ENCODE measurements around the gene SLC24A1. TPM values are rescaled to one million over a fixed set of nuclear protein-coding genes. Genes with fewer than 3 reads are reported as not detected.

The SLC24A1 gene
- total and polyA plus RNA-seq, 10 of the 15 experiments (the other 5 are each of a cell fraction or from before 2014, with no cell fraction given), result 1.4 to 5.8 (median 3.3) TPM

DNA sequence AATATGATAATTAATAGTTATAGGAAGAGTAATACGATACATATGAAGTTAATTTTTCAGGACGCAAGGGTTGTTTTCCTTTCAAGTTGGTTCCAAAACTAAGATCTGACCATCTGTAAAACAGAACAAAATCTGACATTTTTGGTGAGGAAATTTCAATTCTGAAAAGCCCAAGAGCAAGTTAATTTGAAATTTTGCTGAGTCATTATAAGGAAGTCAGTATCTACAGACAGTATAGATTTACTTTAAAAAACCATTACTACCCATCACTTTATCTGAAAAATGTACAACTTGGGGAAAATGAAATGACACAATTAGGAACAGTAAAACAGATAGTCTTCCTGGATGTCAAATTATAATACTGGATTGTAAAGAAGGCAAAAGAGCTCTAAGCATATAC, 23.3 kb upstream of the SLC24A1 start:
- H3K27ac ChIP-seq (ENCODE audit: control insufficient read depth, insufficient read depth), result no peak overlapping the region
- in situ Hi-C loops (cut with MboI) (no loop called here), intact Hi-C loops (cut with micrococcal nuclease; ENCODE audit: unreplicated experiment) (no loop called here)
- ChIA-PET RAD21 (ENCODE audit: unreplicated experiment) (interaction anchor here (0.8 kb wide), 1 partner anchor 236 kb away, joined by 3 read pairs; no protein-coding TSS in a partner anchor), CTCF (interaction anchor here (0.7 to 1.0 kb wide), 2 partner anchors 80 to 227 kb away, joined by 3 read pairs; no protein-coding TSS in a partner anchor), POLR2A (interaction anchor here (0.9 kb wide), 1 partner anchor 153 kb away, joined by 3 read pairs; no protein-coding TSS in a partner anchor), SMC1A (ENCODE audit: uncharacterized antibody, unreplicated experiment) (interaction anchor here (0.7 kb wide), 1 partner anchor 390 kb away, joined by 3 read pairs; no protein-coding TSS in a partner anchor)
- H2AFZ ChIP-seq (ENCODE audit: control insufficient read depth, low read depth, low read length), result no peak overlapping the region
- ATAC-seq (no peak), DNase-seq (ENCODE audit: low read depth, low spot score) (no peak), FAIRE-seq (no peak)
- no peaks in the 10 kb centered on the region for H3K9me3 ChIP-seq (replicated peaks; ENCODE audit: control insufficient read depth, insufficient read depth, low read length)
- TSS peak; percentile 44 for BruUV-seq (replicated peaks)
- TF ChIP-seq BACH1 (IDR thresholded peaks at IDR 0.05; ENCODE audit: borderline replicate concordance) (peak; percentile 66), NFYA (IDR thresholded peaks at IDR 0.05; ENCODE audit: borderline replicate concordance, low read depth, low read length) (no peak)
- H3K4me3 ChIP-seq, result no peak overlapping the region
- H3K27me3 ChIP-seq (replicated peaks in 1 of 2; ENCODE audit: control insufficient read depth in 2 of 2, insufficient read depth in 2 of 2, low read length in 1 of 2), result no peaks in the 10 kb centered on the region
- WGBS (ENCODE audit: insufficient coverage, insufficient replicate concordance, low lambda C conversion rate, missing lambda C conversion rate), result 98% methylated on average over 2 of the region's 2 CpGs
- no peak overlapping the region for H3K9ac ChIP-seq (ENCODE audit: control insufficient read depth, insufficient read depth, low read length)
- no peaks in the 10 kb centered on the region for H4K20me1 ChIP-seq (ENCODE audit: control insufficient read depth, insufficient read depth)
- no peaks in the 10 kb centered on the region for H3K4me1 ChIP-seq (ENCODE audit: control insufficient read depth, insufficient read depth, low read length)
- peaks cover 0 to 17% of the 10 kb centered on the region in 2 experiments; a peak in 2 of 4 replicates for H3K36me3 ChIP-seq (ENCODE audit: control insufficient read depth in 2 of 2, insufficient read depth in 2 of 2, low read length in 1 of 2)
- no peaks in the 10 kb centered on the region for H3K79me2 ChIP-seq (ENCODE audit: control insufficient read depth, insufficient read depth, low read length)
- H3K4me2 ChIP-seq (ENCODE audit: control insufficient read depth, insufficient read depth), result no peak overlapping the region

DNA sequence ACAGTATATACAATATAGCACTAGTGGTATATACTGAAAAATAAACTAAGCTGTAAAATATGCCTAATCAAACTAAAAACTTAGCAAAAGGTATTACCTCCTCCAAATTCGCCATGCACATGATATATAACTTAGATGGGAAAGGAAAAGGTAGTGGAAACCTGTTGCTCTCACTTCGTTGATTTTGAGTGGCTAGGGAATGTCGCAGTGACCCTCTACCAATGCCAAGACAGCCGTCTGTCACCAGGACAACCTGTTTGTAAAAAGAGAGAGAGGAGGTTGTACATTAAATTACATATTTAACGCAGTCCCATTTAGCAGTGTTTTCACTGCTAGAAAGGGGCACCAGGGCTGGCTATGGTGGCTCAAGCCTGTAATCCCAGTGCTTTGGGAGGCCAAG, 22.1 kb upstream of the SLC24A1 start:
- H3K79me2 ChIP-seq (ENCODE audit: control insufficient read depth, insufficient read depth, low read length), result no peaks in the 10 kb centered on the region
- DNase-seq (ENCODE audit: low read depth, low spot score) (no peak), FAIRE-seq (no peak), ATAC-seq (no peak)
- no peaks in the 10 kb centered on the region for H3K27me3 ChIP-seq (replicated peaks in 1 of 2; ENCODE audit: control insufficient read depth in 2 of 2, insufficient read depth in 2 of 2, low read length in 1 of 2)
- H4K20me1 ChIP-seq (ENCODE audit: control insufficient read depth, insufficient read depth), result no peaks in the 10 kb centered on the region
- ChIA-PET POLR2A (no interaction called here), CTCF (no interaction called here), SMC1A (ENCODE audit: uncharacterized antibody, unreplicated experiment) (no interaction called here), RAD21 (ENCODE audit: unreplicated experiment) (no interaction called here)
- over 99% methylated on average over 5 of the region's 5 CpGs for WGBS (ENCODE audit: insufficient coverage, insufficient replicate concordance, low lambda C conversion rate, missing lambda C conversion rate)
- no peak overlapping the region for H3K9ac ChIP-seq (ENCODE audit: control insufficient read depth, insufficient read depth, low read length)
- H3K4me2 ChIP-seq (ENCODE audit: control insufficient read depth, insufficient read depth), result no peak overlapping the region
- no peaks in the 10 kb centered on the region for H3K4me1 ChIP-seq (ENCODE audit: control insufficient read depth, insufficient read depth, low read length)
- H3K36me3 ChIP-seq (ENCODE audit: control insufficient read depth in 2 of 2, insufficient read depth in 2 of 2, low read length in 1 of 2), result peaks cover 0 to 21% of the 10 kb centered on the region in 2 experiments; a peak in 3 of 4 replicates
- H3K4me3 ChIP-seq, result no peak overlapping the region
- H2AFZ ChIP-seq (ENCODE audit: control insufficient read depth, low read depth, low read length), result no peak overlapping the region
- intact Hi-C loops (cut with micrococcal nuclease; ENCODE audit: unreplicated experiment), result no loop called here
- H3K9me3 ChIP-seq (replicated peaks; ENCODE audit: control insufficient read depth, insufficient read depth, low read length), result no peaks in the 10 kb centered on the region
- in situ Hi-C loops (cut with MboI), result no loop called here
- H3K27ac ChIP-seq (ENCODE audit: control insufficient read depth, insufficient read depth), result no peak overlapping the region
- no TSS peak for BruUV-seq (replicated peaks)
- no peak for TF ChIP-seq RELA (IDR thresholded peaks at IDR 0.05; ENCODE audit: borderline replicate concordance, partially characterized antibody)
- TF ChIP-seq BACH1 (IDR thresholded peaks at IDR 0.05; ENCODE audit: borderline replicate concordance), result no peak
- TF ChIP-seq, protein P1, sequence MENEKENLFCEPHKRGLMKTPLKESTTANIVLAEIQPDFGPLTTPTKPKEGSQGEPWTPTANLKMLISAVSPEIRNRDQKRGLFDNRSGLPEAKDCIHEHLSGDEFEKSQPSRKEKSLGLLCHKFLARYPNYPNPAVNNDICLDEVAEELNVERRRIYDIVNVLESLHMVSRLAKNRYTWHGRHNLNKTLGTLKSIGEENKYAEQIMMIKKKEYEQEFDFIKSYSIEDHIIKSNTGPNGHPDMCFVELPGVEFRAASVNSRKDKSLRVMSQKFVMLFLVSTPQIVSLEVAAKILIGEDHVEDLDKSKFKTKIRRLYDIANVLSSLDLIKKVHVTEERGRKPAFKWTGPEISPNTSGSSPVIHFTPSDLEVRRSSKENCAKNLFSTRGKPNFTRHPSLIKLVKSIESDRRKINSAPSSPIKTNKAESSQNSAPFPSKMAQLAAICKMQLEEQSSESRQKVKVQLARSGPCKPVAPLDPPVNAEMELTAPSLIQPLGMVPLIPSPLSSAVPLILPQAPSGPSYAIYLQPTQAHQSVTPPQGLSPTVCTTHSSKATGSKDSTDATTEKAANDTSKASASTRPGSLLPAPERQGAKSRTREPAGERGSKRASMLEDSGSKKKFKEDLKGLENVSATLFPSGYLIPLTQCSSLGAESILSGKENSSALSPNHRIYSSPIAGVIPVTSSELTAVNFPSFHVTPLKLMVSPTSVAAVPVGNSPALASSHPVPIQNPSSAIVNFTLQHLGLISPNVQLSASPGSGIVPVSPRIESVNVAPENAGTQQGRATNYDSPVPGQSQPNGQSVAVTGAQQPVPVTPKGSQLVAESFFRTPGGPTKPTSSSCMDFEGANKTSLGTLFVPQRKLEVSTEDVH (IDR thresholded peaks at IDR 0.05; ENCODE audit: low read depth, partially characterized antibody), result no peak
- TF ChIP-seq NFYB (IDR thresholded peaks at IDR 0.05; ENCODE audit: insufficient read depth, low read depth, low read length), result no peak
- TF ChIP-seq ZNF274 (IDR thresholded peaks at IDR 0.05; ENCODE audit: insufficient read depth, insufficient read length), result no peak
- no peak for TF ChIP-seq NBN (IDR thresholded peaks at IDR 0.05)
- TF ChIP-seq, protein P2, sequence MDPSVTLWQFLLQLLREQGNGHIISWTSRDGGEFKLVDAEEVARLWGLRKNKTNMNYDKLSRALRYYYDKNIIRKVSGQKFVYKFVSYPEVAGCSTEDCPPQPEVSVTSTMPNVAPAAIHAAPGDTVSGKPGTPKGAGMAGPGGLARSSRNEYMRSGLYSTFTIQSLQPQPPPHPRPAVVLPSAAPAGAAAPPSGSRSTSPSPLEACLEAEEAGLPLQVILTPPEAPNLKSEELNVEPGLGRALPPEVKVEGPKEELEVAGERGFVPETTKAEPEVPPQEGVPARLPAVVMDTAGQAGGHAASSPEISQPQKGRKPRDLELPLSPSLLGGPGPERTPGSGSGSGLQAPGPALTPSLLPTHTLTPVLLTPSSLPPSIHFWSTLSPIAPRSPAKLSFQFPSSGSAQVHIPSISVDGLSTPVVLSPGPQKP (IDR thresholded peaks at IDR 0.05; ENCODE audit: low read depth, low read length), result no peak
- TF ChIP-seq EZH2 (IDR thresholded peaks at IDR 0.05; ENCODE audit: borderline replicate concordance, control insufficient read depth, low read depth, low read length), result no peak
- no peak for TF ChIP-seq BMI1 (IDR thresholded peaks at IDR 0.05; ENCODE audit: borderline replicate concordance)
- no peak for TF ChIP-seq IKZF1 (conservative IDR thresholded peaks at IDR 0.05)
- TF ChIP-seq MTA3 (IDR thresholded peaks at IDR 0.05; ENCODE audit: borderline replicate concordance, low read length), result no peak
- TF ChIP-seq, protein P3, sequence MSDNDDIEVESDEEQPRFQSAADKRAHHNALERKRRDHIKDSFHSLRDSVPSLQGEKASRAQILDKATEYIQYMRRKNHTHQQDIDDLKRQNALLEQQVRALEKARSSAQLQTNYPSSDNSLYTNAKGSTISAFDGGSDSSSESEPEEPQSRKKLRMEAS (IDR thresholded peaks at IDR 0.05; ENCODE audit: low read depth, low read length), result no peak
